IPS-20b (cell line): ENCODE results near the gene RAD51B.

Experiments
- H3K27ac ChIP-seq: one replicate; pipeline ENCODE4 v1.5.1; 2013; ENCODE audit warnings: low read length
- H3K27me3 ChIP-seq: 2 replicates; pipeline ENCODE4 v1.6.1; 2013; ENCODE audit warnings: mild to moderate bottlenecking, low read length, inconsistent platforms; ENCODE audit not compliant: insufficient read depth
- H3K36me3 ChIP-seq: 2 replicates; pipeline ENCODE4 v1.6.1; 2013; ENCODE audit warnings: low read depth, mild to moderate bottlenecking, inconsistent platforms, low read length, moderate library complexity; ENCODE audit not compliant: insufficient read depth
- H3K4me1 ChIP-seq: 2 replicates; pipeline ENCODE4 v1.6.1; 2013; ENCODE audit warnings: mild to moderate bottlenecking, control low read depth, inconsistent platforms, low read length, moderate library complexity; ENCODE audit not compliant: insufficient read depth
- H3K4me3 ChIP-seq: 2 replicates; pipeline ENCODE4 v1.5.1; 2013; ENCODE audit warnings: mild to moderate bottlenecking, low read length, inconsistent platforms
- H3K9ac ChIP-seq: 2 replicates; pipeline ENCODE4 v1.6.1; 2013; ENCODE audit warnings: low read depth, mild to moderate bottlenecking, inconsistent platforms, low read length, moderate library complexity
- H3K9me3 ChIP-seq: 2 replicates; pipeline ENCODE4 v1.6.1; 2013; ENCODE audit warnings: mild to moderate bottlenecking, low read depth, low read length, inconsistent platforms; ENCODE audit not compliant: insufficient read depth

RAD51B gene

DNA sequence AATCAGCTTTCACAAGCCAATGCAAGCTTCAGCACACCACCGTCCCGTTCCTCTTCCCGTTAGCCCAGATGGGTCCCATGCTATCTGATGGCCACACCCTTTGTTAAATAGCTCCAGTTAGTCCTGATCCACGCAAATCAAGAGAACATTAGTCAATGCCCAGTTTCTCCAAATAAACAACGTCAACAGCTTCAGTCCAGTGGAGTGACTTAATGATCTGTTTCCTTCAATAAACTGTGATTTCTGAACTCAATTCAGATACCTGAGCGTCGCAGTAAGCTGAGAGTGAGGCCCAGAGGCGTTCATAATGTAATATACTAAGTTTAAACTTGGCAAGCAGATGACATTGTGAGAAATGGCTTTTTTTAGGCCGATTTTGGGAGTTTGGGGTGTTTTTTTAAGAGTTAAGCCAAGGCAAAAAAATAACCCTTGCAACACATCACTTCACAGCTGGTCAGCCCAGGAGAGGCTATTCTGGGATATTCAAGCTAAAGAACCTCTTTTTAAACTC is 861.0 kb downstream of the RAD51B start:
- no peak overlapping the region for H3K4me3 ChIP-seq
- H3K27me3 ChIP-seq: no peaks in the 10 kb centered on the region
- H3K27ac ChIP-seq: no peak overlapping the region
- H3K9ac ChIP-seq: no peak overlapping the region
- H3K4me1 ChIP-seq: peaks cover 26% of the 10 kb centered on the region
- H3K36me3 ChIP-seq: no peaks in the 10 kb centered on the region
- H3K9me3 ChIP-seq: no peaks in the 10 kb centered on the region

DNA sequence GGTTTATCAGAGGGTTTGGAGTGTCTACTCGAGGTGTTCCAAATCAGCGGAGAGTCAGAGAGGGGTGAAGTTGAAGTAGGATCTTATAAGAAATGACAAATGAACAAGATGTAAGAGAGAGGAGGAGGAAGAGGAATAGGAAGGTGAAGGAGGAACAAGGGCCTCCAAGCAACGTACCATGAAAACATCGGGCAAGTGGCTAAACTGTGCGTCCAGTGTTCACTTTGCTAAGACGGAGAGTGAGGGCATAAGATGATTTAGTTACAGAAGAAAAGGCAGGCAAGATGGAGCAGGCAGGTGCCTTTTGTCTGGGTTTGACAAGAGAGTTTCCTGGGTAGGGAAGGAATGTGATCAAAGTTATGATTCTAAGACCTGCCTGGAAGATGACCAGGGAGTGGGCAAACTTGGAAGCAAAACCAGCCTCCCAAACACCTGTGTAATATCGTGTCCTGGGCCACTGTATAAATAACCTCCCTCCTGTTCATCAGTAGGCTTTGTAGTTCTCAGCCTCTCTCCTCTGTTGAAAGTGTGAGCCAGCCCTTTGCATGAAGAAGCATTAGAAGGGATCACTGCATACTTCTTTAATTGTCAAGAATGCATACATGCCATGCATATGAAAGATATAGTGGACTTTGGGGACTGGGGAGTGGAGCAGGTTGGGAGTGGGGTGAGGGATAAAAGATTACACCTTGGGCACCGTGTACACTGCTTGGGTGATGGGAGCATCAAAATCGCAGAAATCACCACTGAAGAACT is 861.9 kb downstream of the RAD51B start:
- Histone ChIP-seq H3K4me1 (peaks cover 29% of the 10 kb centered on the region), H3K27ac (no peak overlapping the region), H3K36me3 (no peaks in the 10 kb centered on the region), H3K4me3 (no peak overlapping the region), H3K9me3 (no peaks in the 10 kb centered on the region), H3K9ac (no peak overlapping the region), H3K27me3 (no peaks in the 10 kb centered on the region)

DNA sequence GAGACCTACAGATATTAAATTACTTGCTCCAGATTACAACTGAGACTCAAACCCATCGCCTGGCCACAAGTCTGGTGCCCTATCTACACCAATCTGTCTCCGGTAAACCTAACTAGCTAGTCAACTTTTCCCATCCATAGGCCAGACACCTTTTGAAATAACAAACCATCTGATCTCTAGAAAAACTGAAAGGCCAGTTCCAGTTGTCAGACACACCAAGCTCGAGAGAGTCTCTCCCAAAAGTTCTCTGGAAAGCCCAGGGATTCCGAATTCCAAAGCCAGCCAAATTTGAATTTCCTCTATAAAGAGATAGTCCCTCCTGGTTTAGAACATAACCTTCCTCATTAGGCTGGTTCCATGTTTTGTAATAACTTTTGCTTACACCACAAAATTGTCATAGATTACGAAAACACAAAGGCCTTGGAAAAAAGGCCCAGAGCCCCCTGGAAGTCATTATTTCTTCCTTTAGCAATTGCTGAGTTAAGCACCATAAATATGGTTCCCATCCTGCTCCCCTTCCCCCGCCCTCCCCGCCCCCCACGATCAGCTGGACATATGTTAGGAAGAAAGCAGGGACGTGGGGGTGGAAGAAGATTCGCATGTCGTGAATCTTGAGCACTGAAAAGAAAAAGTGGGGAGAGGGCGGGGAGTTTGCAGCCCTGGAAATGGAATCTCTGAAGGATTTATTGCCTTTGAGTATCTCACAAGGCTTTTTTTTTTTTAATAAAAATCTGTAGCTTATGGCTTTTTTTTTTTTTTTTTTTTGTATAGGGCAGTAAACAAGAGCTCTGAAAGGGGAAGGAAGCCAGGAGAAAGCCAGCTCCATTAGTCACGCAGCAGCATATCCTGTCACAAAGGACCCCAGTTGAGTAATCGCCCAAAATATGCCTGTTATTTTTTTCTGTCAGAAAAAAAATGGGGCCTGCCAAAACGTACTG is 862.9 kb downstream of the RAD51B start:
- Histone ChIP-seq H3K9me3 (no peaks in the 10 kb centered on the region), H3K4me1 (peaks cover 29% of the 10 kb centered on the region), H3K27me3 (no peaks in the 10 kb centered on the region), H3K36me3 (no peaks in the 10 kb centered on the region), H3K4me3 (no peak overlapping the region), H3K9ac (no peak overlapping the region), H3K27ac (no peak overlapping the region)

DNA sequence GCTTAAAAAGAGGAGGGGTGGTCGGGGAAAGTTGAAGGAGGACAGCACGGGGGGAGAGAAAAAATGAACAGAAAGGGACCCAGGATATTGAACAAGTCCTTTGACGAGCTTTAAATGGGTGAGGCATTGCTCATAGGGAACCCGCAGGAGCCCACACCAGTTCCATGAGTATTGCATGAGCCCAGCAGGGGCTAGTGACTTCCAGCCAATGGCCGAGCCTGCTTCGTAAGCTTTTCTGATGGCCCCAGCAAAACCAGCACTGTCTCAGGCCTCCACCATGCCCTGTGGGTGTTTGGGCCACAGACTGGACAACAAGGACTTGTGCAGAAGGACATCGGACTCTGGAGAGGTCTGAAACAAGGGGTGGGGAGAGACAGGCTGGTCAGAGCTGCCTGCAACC is 863.7 kb downstream of the RAD51B start:
- Histone ChIP-seq H3K27ac (no peak overlapping the region), H3K9me3 (no peaks in the 10 kb centered on the region), H3K4me3 (no peak overlapping the region), H3K9ac (peak overlapping the region; percentile 20; the same call in 1 of the 2 replicates), H3K4me1 (peaks cover 29% of the 10 kb centered on the region), H3K36me3 (no peaks in the 10 kb centered on the region), H3K27me3 (no peaks in the 10 kb centered on the region)

DNA sequence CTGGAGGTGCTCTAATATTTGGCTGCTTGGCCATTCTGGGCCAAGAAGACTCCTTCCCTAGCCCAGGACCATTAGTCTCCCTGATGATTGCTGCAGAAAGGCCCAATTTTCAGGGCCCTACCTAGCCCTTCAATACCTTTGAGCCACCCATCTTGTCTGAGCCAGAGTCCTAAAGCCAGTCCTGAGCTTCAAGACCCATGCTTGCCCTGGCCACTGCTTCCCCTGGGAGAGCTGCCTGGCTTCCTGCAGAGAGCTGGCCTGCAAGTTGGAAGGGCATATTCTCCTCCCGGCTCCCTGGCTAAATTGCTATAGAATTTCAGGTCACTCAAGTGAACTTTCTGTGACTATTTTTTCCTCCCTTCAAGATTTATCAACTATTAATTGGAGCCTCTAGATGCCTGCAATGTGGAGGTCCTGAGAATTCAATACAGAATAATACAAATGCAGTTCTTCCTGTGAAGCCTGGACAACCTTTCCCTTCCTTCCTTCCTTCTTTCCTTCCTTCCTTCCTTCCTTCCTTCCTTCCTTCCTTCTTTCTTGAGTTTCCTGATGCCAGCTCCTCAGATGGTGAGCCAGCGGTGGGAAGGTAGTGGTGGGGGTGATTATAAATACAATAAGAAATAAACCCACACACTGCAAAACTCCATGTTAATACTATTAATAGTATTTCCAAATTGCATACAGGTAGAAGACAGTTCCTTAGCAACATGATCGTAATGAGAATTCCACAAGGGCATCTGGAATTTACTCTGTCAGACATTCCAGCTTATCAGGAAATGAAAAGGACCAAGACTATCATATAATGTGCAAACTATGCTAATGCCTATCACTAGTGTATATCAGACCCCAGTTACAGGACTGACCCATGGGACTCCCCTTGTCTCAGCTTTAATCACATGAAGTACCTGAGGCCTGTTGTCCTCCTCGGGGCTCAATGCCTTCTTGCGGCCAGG is 865.2 kb downstream of the RAD51B start:
- H3K4me3 ChIP-seq: no peak overlapping the region
- peaks cover 38% of the 10 kb centered on the region for H3K4me1 ChIP-seq
- no peak overlapping the region for H3K9ac ChIP-seq
- no peaks in the 10 kb centered on the region for H3K36me3 ChIP-seq
- H3K27me3 ChIP-seq: peaks cover 8% of the 10 kb centered on the region; the same call in 1 of the 2 replicates
- no peaks in the 10 kb centered on the region for H3K9me3 ChIP-seq
- H3K27ac ChIP-seq: no peak overlapping the region

DNA sequence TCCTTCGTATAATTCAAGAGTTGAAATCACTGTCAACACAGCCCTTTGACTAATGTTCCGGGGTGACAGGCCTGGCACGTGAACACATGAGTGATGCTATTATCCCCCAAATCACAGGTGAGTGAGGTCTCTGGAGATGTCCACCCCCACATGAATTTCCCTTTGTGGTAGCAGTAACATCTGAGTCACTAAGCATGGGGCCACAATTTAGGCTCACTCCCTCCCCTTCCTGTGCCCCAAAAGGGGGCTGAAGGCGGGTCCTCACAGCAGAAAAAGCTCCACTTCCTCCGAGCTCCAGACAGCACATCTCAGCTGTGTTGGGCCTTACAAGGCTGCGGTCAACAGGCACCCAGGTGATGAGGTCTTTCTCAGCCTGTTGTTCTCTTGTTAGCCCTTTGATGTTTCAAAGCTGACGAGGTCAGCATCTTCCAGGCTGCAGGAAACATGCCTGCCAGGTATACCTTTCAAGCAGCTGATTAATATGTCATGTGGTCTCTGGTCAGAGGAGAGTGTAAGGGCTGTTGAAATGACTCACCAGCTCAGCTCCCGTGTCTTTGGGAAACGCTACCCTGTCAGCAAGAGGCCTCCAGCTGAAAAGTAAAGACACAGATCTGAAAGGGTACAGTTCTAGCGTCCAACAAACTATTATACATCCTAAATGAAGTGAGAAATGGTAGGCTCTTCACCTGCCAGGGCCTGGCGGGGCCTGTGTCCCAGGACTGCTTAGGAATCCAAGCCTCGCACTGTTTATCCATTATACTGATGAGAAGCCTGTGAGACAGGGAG is 866.0 kb downstream of the RAD51B start:
- no peaks in the 10 kb centered on the region for H3K36me3 ChIP-seq
- H3K4me1 ChIP-seq: peaks cover 38% of the 10 kb centered on the region
- no peak overlapping the region for H3K27ac ChIP-seq
- peaks cover 17% of the 10 kb centered on the region; the same call in 1 of the 2 replicates for H3K27me3 ChIP-seq
- no peak overlapping the region for H3K9ac ChIP-seq
- H3K4me3 ChIP-seq: no peak overlapping the region
- no peaks in the 10 kb centered on the region for H3K9me3 ChIP-seq

DNA sequence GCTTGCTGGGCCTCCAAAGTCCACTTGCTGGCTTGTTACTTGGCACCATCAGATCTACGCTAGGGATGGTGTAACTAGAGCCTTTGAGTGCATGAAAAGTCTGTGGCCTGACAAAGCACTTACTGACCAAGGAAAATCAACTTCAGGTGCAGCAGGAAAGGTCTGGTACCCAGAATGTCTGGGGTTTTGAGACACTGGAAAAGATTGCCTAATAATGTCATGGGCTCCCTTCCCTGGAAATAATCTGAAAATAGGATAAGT is 866.6 kb downstream of the RAD51B start:
- no peaks in the 10 kb centered on the region for H3K9me3 ChIP-seq
- no peak overlapping the region for H3K27ac ChIP-seq
- H3K36me3 ChIP-seq: no peaks in the 10 kb centered on the region
- H3K27me3 ChIP-seq: peaks cover 20% of the 10 kb centered on the region; the same call in 1 of the 2 replicates
- H3K9ac ChIP-seq: no peak overlapping the region
- H3K4me1 ChIP-seq: peaks cover 37% of the 10 kb centered on the region
- no peak overlapping the region for H3K4me3 ChIP-seq

DNA sequence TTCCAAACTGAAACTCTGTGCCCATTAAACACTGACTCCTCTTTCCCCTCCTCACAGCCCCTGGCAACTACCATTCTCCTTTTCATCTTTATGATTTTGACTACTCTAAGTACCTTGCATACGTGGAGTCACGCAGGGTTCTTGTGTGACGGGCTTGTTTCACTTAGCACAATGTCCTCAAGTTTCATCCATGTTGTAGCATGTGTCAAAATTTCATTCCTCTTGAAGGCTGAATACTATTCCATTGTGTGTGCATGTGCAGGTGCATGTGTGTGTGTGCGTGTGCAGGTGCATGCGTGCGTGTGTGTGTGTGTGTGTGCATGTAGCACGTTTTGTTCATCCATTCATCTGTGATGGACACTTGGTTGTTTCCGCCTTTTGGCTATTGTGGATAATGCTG is 867.1 kb downstream of the RAD51B start:
- peaks cover 37% of the 10 kb centered on the region for H3K4me1 ChIP-seq
- no peak overlapping the region for H3K27ac ChIP-seq

DNA sequence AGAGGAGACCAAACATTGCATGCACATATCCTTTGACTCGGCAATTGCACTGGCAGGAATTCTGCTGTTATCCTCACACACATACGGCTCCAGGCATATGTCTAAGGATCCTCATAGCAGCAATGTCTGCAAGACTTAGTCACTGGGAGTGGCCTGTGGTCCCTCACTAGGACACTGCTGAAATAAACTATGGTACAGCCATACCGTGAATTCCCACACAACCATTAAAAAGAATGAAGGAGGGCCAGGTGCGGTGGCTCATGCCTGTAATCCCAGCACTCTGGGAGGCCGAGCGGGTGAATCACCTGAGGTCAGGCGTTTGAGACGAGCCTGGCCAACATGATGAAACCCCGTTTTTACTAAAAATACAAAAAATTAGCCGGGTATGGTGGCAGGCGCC is 868.2 kb downstream of the RAD51B start:
- Histone ChIP-seq H3K4me1 (peaks cover 29% of the 10 kb centered on the region; the same call in 1 of the 2 replicates), H3K9ac (no peak overlapping the region), H3K27ac (no peak overlapping the region), H3K27me3 (peaks cover 33% of the 10 kb centered on the region), H3K36me3 (no peaks in the 10 kb centered on the region), H3K9me3 (no peaks in the 10 kb centered on the region), H3K4me3 (no peak overlapping the region)

More for the DNA sequence above, 867.1 kb downstream of the RAD51B start:
- peaks cover 23% of the 10 kb centered on the region; the same call in 1 of the 2 replicates for H3K27me3 ChIP-seq
- no peak overlapping the region for H3K9ac ChIP-seq
- H3K4me3 ChIP-seq: no peak overlapping the region
- no peaks in the 10 kb centered on the region for H3K36me3 ChIP-seq
- H3K9me3 ChIP-seq: no peaks in the 10 kb centered on the region

DNA sequence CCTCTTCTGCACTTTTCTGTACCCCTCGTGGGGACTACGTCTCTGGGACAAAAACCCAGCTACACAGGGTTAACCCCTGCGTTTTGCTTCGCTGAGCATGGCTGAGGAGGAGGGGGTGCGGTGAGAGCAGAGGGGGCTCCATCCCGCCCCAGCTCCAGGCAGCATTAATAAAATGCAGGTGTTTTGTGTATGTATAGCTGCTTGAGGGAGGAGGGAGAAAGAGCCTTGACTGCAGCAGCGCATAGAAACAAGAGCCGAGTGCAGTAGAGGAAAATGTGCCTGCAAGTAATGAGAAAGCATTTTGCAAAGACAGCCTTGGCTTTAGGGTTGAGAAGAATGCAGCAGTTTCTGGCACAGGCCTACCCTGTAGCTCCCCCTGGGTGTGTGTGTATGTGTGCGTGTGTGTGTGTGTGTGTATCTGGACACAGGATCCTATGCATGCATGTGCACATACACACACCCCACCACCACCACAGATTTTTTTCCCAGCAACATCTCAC is 869.3 kb downstream of the RAD51B start:
- Histone ChIP-seq H3K4me3 (no peak overlapping the region), H3K9me3 (no peaks in the 10 kb centered on the region), H3K4me1 (peaks cover 19% of the 10 kb centered on the region; the same call in 1 of the 2 replicates), H3K9ac (no peak overlapping the region), H3K27ac (no peak overlapping the region), H3K36me3 (no peaks in the 10 kb centered on the region), H3K27me3 (peaks cover 44% of the 10 kb centered on the region)
